GM20431 (cell line): ENCODE measurements around the gene MGMT.

Experiments used
- in situ Hi-C: fragments of 300-500 bp; cut with MseI, MboI; formaldehyde crosslinking; loops from one replicate; pipeline ENCODE4 v1.15.0; 2020; ENCODE audit warnings: low sequenced_read_pairs; ENCODE audit not compliant: unreplicated experiment

The MGMT gene

GRCh38 chr10:129516846-129517679, 50.0 kb downstream of the MGMT start:
- in situ Hi-C loops: no loop called here

GRCh38 chr10:129517680-129518057, 50.6 kb downstream of the MGMT start:
- in situ Hi-C loops: no loop called here

- in situ Hi-C loops: no loop called here
These were observed 51.8 kb downstream of the MGMT start for GRCh38 chr10:129518793-129519192.

- in situ Hi-C loops: no loop called here
These were observed 53.5 kb downstream of the MGMT start for GRCh38 chr10:129520440-129521080.

DNA sequence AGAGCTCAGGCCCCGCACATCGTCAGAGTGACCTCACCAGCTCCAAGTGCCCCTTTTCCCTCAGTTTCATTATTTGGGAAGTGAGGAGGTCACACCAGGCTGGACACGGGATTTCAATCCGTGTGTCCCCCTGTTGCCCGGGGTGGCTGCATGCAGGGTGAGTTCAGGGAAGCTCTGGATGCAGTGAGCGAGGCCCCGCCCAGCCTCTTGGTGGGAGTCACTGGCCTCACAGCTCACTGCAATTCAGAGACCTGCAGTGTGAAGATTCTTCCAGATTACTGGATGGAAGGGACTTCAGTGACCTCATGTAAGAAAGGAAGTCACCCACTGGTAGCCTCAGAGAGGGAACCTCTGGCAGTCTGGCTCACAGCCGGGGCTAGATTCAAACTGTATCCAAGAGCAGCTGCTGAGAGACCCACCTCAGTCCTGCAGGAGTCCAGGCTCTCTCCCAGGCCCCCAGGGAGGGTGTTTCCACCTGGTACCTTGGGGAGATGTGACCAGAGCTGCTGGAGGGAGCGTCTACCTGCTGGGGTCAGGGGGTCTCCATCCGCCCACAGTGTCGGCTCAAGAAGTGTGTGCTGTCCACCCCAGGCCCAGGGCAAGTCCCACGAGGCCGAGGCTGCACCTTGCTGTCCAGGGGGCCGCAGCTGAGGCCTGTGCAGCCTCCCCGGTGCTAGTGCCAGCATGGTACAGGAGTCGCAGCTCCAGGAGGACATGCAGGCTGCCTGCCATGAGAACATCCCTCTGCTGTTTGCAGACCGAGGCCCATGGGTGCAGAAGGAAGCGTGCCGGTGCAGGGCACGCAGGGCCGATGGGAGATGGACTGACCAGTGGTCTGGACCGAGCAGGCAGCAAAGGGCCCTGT, 54.4 kb downstream of the MGMT start:
- in situ Hi-C loops: no loop called here

- in situ Hi-C loops: no loop called here
These were observed 55.1 kb downstream of the MGMT start for GRCh38 chr10:129522041-129522585.

DNA sequence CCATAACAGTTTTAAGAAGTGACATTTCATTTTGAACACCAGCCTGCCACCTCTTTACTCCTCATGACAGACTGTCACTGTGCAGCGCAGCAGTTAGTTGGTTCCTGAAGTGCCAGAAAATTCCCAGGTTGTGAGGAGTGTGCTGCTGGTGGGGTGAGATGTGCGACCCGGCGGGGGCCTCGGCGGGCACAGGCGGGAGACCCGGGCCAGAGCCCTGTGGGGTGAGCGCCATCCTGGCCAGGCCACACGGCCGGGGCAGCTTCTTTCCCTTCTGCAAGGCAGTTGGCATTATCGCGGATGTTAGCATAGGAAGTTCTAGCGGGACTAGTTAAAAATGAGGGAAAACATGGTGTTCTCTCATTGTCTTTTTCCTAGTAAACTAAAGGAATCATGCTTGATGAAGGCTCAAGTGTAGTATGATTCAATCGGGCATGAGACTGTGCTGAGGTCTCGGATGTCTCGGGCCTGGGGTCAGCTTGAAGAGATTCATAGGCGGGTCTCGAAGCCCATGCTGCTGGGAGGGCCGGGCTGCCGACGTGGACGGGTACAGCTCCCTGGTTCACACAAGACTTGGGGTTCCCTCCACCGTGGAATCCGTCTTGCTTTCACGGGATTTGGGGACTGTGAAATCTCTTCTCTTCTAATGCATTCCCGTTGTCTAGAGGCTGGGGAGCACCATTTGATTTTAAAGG, 56.1 kb downstream of the MGMT start:
- in situ Hi-C loops: no loop called here

DNA sequence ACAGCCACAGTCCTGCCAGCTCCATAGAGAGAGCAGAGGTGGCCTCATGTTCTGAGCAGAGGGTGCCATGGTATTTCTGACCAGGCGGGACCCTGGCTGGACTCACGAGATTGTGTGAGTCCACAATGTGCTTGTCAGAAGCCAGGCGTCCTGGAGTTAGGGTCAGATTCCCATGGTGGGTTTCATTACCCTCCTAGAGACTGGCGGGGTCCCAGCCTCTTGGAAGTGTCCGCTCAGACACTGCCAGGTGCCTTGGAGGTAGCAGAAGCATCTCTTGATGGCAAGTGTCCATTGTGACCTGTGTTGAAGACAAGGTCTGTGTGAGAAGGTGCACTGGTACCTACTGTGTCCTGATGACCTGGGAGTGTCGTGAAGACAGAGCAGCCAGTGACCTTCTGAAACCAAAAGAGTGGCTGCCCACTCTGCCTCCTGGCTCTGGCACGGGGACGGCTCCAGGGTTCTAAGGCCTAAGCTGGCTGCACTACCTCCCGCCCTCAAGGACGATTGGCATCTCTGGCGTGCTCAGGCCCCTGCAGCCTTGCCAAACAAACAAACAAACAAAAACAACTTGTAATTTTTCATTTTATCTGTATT, 56.8 kb downstream of the MGMT start:
- in situ Hi-C loops: no loop called here

GRCh38 chr10:129524936-129525335, 57.9 kb downstream of the MGMT start:
- in situ Hi-C loops: no loop called here

GRCh38 chr10:129525401-129525801, 58.4 kb downstream of the MGMT start:
- in situ Hi-C loops: no loop called here

DNA sequence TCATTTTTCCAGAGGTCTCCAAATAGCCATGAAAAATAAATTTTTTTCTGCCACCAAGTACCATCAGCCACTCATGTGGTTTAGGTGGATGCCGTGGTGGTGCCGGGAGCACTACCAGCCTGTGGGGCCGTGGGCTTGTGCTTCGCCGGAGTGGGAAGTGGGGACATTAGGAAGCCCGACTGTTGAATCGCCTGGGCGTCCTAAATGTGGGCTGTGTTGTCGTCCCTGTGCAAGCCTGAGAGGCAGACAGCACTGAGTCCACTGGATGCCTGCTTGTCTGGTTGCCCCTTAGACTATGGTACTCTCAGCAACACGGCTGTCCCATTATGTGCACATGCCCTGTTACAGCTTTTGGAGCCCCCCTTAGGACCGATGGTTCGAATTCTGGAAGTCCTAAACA, 59.9 kb downstream of the MGMT start:
- in situ Hi-C loops: no loop called here

- in situ Hi-C loops: no loop called here
These were observed 61.4 kb downstream of the MGMT start for GRCh38 chr10:129528376-129528978.

- in situ Hi-C loops: no loop called here
These were observed 63.5 kb downstream of the MGMT start for GRCh38 chr10:129530581-129530980.

DNA sequence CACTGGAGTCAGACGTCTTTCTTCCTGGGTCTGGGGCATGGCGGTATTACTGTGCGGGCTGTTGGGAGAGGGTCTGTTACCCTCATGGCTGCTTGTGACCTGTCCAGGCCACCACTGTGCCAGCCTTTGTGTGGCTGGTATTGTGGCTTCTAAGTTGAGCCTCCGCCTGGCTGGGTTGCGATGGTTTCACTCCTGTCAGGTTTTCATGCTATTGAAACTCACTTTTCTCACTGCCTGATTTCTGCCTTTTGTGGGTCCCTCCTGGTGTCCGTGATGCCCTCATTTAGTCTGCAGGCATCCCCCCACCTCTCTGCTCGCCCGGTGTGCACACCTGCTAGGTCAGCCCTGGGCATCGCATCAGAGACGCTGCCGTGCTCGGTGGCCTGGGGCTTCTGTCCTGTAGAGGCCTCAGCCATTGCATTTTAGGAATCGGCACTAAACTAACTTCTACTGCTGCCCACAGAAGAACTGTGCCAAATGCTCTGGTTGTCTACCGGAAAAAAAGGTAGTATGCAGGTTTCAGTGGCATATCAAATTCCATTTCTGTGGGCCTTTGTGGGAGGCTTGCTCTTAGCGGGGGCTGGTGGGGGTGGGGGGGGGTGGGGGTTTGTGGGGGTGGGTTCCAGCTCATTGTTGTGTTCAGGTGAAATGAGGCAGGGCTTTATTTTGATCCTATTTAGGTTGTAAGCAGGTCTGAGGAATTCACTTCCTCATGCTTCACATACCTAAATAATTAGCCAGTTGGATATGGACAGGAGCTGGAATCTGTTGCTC, 64.3 kb downstream of the MGMT start:
- in situ Hi-C loops: no loop called here

DNA sequence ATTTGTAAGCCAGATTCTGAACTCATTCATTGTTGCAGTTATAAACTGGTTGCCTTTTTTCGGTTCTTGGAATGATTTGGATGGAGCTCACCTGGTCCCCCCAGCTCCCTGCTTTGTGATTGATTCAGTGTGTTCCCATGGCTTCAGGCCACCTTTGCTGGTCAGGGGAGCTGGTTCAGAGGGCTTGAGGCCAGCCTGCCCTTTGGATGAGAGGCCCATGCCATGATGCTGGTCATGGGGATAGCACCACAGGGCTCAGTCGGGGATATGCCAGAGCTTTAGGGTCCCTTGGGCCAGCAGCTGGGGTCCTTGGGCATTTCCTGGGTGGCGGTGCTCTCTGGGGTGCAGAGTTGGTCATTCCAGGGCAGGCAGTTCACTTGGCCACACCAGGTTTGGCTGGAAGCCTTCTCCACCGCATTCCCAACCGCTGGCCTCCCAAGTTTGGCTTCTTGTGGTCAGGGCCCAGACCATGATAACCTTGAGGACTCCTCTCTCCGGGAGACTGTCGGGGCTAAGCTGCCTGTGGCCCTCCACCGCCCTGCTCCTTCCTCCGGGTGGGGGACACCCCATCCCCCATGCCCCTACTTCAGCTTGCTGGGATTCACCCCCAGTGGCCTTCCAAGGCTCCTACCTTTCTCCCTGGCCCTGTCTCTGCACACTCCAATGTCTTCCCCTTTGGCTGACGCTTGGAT, 65.1 kb downstream of the MGMT start:
- in situ Hi-C loops: no loop called here

- in situ Hi-C loops: no loop called here
These were observed 65.8 kb downstream of the MGMT start for GRCh38 chr10:129532838-129533237.

GRCh38 chr10:129533281-129533680, 66.2 kb downstream of the MGMT start:
- in situ Hi-C loops: no loop called here

GRCh38 chr10:129534826-129535225, 67.8 kb downstream of the MGMT start:
- in situ Hi-C loops: no loop called here
